Loucy (cell line): ENCODE measurements around the gene LIMK2.

Experiments used
- H2AFZ ChIP-seq: fragments of 200-600 bp; sonication (generic); 2 replicates; pipeline ENCODE4 v1.6.0; 2016; ENCODE audit warnings: antibody characterized with exemption, mild to moderate bottlenecking, low read length, moderate library complexity
- H3F3A ChIP-seq: fragments of 200-600 bp; 2 replicates; pipeline ENCODE4 v1.6.0; 2016; ENCODE audit warnings: antibody characterized with exemption, low read depth, mild to moderate bottlenecking
- H3K27me3 ChIP-seq: fragments of 200-600 bp; sonication (generic); 2 replicates; pipeline ENCODE4 v1.6.1; 2014; ENCODE audit warnings: low read length, mild to moderate bottlenecking; ENCODE audit not compliant: insufficient read depth, poor library complexity, severe bottlenecking
- H3K36me3 ChIP-seq: fragments of 200-600 bp; sonication (generic); 2 replicates; pipeline ENCODE4 v1.6.1; 2016; ENCODE audit warnings: low read length; ENCODE audit not compliant: insufficient read depth
- H3K4me1 ChIP-seq: fragments of 200-600 bp; sonication (generic); 2 replicates; pipeline ENCODE4 v1.5.1; 2014; ENCODE audit warnings: low read length, mild to moderate bottlenecking; ENCODE audit not compliant: insufficient read depth, poor library complexity, severe bottlenecking
- H3K4me2 ChIP-seq: fragments of 200-600 bp; sonication (generic); 2 replicates; pipeline ENCODE4 v1.6.0; 2014; ENCODE audit warnings: antibody characterized with exemption, low read length, low read depth, mild to moderate bottlenecking; ENCODE audit not compliant: poor library complexity, severe bottlenecking
- H3K4me3 ChIP-seq: fragments of 200-600 bp; sonication (generic); 2 replicates; pipeline ENCODE4 v1.5.1; 2014; ENCODE audit warnings: low read length, mild to moderate bottlenecking, mixed read lengths; ENCODE audit not compliant: poor library complexity, severe bottlenecking
- H3K79me2 ChIP-seq: fragments of 200-600 bp; sonication (generic); 2 replicates; pipeline ENCODE4 v1.6.1; 2014; ENCODE audit warnings: low read length; ENCODE audit not compliant: insufficient read depth
- H3K9ac ChIP-seq: fragments of 200-600 bp; sonication (generic); 2 replicates; pipeline ENCODE4 v1.6.0; 2014; ENCODE audit warnings: mild to moderate bottlenecking, low read depth, low read length, moderate library complexity; ENCODE audit not compliant: poor library complexity, severe bottlenecking
- H3K9me2 ChIP-seq: fragments of 200-600 bp; sonication (generic); replicated peaks from 2 replicates; pipeline ENCODE4 v1.6.1; 2016; ENCODE audit warnings: low read depth, low read length, mixed read lengths
- H3K9me3 ChIP-seq: fragments of 200-600 bp; sonication (generic); 2 replicates; pipeline ENCODE4 v1.6.1; 2014; ENCODE audit warnings: mild to moderate bottlenecking, antibody characterized with exemption, low read length, low read depth; ENCODE audit not compliant: insufficient read depth
- H4K20me1 ChIP-seq: fragments of 200-600 bp; sonication (generic); 2 replicates; pipeline ENCODE4 v1.6.0; 2014; ENCODE audit warnings: antibody characterized with exemption, low read length, mild to moderate bottlenecking; ENCODE audit not compliant: insufficient read depth, poor library complexity, severe bottlenecking
- EZH2phosphoT487 ChIP-seq: fragments of 200-600 bp; IDR thresholded peaks from 2 replicates; pipeline ENCODE4 v1.6.1; 2018; ENCODE audit warnings: antibody characterized with exemption, mild to moderate bottlenecking, moderate library complexity, borderline replicate concordance
- TF ChIP-seq, protein P1 (sequence below): fragments of 200-600 bp; sonication (generic); conservative IDR thresholded peaks from 2 replicates; pipeline ENCODE4 v1.5.1; 2014; ENCODE audit warnings: mild to moderate bottlenecking, antibody characterized with exemption, low read length

Gene LIMK2

DNA sequence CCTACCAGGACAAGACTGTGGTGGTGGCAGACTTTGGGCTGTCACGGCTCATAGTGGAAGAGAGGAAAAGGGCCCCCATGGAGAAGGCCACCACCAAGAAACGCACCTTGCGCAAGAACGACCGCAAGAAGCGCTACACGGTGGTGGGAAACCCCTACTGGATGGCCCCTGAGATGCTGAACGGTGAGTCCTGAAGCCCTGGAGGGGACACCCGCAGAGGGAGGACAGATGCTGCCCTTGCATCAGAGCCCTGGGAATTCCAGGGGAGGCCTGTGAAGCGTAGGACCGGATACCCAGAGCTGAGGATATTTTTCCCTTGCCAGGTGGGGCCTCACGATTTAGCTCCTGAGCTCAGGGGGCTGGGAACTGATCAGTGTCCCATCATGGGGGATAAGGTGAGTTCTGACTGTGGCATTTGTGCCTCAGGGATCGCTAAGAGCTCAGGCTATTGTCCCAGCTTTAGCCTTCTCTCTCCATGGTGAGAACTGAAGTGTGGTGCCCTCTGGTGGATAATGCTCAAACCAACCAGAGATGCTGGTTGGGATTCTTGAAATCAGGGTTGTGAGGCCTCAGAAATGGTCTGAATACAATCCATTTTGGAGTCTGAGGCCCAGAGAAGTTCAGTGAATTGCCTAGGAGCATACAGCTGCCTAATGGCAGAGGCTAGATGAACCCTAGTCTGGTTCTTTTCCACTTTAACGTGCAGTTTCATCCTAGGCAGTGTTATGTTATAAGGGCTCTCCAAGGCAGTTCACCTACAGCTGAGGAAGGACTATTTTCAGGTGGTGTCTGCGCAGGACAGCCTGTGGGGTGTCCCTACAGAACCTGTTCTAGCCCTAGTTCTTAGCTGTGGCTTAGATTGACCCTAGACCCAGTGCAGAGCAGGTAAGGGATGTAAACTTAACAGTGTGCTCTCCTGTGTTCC, 60.7 kb downstream of the LIMK2 start:
- peaks cover 54% of the 10 kb centered on the region for H3K36me3 ChIP-seq
- no peak overlapping the region for H3K4me3 ChIP-seq
- H3K4me1 ChIP-seq: no peaks in the 10 kb centered on the region
- no peaks in the 10 kb centered on the region for H3K9me3 ChIP-seq
- H3F3A ChIP-seq: no peaks in the 10 kb centered on the region
- no peak for TF ChIP-seq EZH2phosphoT487
- TF ChIP-seq, protein P1, sequence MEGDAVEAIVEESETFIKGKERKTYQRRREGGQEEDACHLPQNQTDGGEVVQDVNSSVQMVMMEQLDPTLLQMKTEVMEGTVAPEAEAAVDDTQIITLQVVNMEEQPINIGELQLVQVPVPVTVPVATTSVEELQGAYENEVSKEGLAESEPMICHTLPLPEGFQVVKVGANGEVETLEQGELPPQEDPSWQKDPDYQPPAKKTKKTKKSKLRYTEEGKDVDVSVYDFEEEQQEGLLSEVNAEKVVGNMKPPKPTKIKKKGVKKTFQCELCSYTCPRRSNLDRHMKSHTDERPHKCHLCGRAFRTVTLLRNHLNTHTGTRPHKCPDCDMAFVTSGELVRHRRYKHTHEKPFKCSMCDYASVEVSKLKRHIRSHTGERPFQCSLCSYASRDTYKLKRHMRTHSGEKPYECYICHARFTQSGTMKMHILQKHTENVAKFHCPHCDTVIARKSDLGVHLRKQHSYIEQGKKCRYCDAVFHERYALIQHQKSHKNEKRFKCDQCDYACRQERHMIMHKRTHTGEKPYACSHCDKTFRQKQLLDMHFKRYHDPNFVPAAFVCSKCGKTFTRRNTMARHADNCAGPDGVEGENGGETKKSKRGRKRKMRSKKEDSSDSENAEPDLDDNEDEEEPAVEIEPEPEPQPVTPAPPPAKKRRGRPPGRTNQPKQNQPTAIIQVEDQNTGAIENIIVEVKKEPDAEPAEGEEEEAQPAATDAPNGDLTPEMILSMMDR: peak; percentile 73
- H4K20me1 ChIP-seq: no peaks in the 10 kb centered on the region
- no peak overlapping the region for H3K9ac ChIP-seq
- H3K27me3 ChIP-seq: no peaks in the 10 kb centered on the region
- no peak overlapping the region for H3K4me2 ChIP-seq
- H3K79me2 ChIP-seq: no peaks in the 10 kb centered on the region
- H3K9me2 ChIP-seq: no peaks in the 10 kb centered on the region
- H2AFZ ChIP-seq: no peak overlapping the region

- no peak overlapping the region for H3K4me3 ChIP-seq
Measured at GRCh38 chr22:31274017-31274416, 61.9 kb downstream of the LIMK2 start.

DNA sequence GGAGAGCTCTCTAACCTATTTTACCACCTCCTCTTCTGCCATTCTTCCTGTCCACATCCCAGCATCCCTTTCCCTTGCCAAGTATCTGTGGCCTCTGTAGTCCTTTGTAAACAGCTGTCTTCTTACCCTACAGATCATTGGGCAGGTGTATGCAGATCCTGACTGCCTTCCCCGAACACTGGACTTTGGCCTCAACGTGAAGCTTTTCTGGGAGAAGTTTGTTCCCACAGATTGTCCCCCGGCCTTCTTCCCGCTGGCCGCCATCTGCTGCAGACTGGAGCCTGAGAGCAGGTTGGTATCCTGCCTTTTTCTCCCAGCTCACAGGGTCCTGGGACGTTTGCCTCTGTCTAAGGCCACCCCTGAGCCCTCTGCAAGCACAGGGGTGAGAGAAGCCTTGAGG, 62.9 kb downstream of the LIMK2 start:
- Histone ChIP-seq H3K36me3 (peaks cover 50% of the 10 kb centered on the region; the same call in 1 of the 2 replicates), H3K4me3 (no peak overlapping the region), H3K9me3 (no peaks in the 10 kb centered on the region), H2AFZ (no peak overlapping the region), H3F3A (no peaks in the 10 kb centered on the region), H3K27me3 (no peaks in the 10 kb centered on the region), H3K79me2 (no peaks in the 10 kb centered on the region), H3K4me1 (no peaks in the 10 kb centered on the region), H3K4me2 (no peak overlapping the region), H3K9me2 (no peaks in the 10 kb centered on the region), H4K20me1 (no peaks in the 10 kb centered on the region), H3K9ac (no peak overlapping the region)
- TF ChIP-seq, protein P1: no peak
- TF ChIP-seq EZH2phosphoT487: no peak

More at GRCh38 chr22:31274017-31274416, 61.9 kb downstream of the LIMK2 start:
- no peaks in the 10 kb centered on the region for H3K9me2 ChIP-seq
- no peaks in the 10 kb centered on the region for H3K27me3 ChIP-seq
- no peak overlapping the region for H3K4me2 ChIP-seq
- no peaks in the 10 kb centered on the region for H3K9me3 ChIP-seq
- no peaks in the 10 kb centered on the region for H3K4me1 ChIP-seq
- peaks cover 50% of the 10 kb centered on the region; the same call in 1 of the 2 replicates for H3K36me3 ChIP-seq
- no peak for TF ChIP-seq EZH2phosphoT487
- TF ChIP-seq, protein P1: no peak
- no peak overlapping the region for H3K9ac ChIP-seq
- no peaks in the 10 kb centered on the region for H3K79me2 ChIP-seq
- H2AFZ ChIP-seq: no peak overlapping the region
- H3F3A ChIP-seq: no peaks in the 10 kb centered on the region
- H4K20me1 ChIP-seq: no peaks in the 10 kb centered on the region
